ENCODE data around the gene CCDC175.

DNA sequence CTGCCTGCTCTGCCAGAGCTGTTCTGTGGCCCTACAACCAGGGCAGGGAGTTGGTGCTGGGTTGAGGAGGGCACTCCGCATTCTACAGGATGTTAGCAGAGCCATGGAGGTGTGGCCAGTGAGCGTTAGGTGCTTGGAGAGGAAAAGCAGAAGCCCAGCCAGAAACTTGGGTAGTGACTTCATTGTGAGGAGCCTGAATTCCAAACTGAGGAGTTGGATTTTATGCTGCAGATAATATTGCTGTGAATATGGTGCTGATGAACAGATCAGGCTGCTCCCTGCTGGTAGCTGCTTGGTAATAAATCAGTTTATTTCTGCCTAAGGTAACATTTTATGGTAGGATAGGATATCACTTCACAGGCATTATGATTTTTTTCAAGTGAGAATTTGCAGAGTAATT is 7.1 kb upstream of the CCDC175 start:
- TF ChIP-seq, protein P1, sequence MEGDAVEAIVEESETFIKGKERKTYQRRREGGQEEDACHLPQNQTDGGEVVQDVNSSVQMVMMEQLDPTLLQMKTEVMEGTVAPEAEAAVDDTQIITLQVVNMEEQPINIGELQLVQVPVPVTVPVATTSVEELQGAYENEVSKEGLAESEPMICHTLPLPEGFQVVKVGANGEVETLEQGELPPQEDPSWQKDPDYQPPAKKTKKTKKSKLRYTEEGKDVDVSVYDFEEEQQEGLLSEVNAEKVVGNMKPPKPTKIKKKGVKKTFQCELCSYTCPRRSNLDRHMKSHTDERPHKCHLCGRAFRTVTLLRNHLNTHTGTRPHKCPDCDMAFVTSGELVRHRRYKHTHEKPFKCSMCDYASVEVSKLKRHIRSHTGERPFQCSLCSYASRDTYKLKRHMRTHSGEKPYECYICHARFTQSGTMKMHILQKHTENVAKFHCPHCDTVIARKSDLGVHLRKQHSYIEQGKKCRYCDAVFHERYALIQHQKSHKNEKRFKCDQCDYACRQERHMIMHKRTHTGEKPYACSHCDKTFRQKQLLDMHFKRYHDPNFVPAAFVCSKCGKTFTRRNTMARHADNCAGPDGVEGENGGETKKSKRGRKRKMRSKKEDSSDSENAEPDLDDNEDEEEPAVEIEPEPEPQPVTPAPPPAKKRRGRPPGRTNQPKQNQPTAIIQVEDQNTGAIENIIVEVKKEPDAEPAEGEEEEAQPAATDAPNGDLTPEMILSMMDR (IDR thresholded peaks at IDR 0.05 in 2 of 3, conservative IDR thresholded peaks at IDR 0.05 in 1 of 3; ENCODE audit: borderline replicate concordance in 1 of 3, insufficient read depth in 1 of 3, low read depth in 2 of 3, low read length in 2 of 3) = no peak; a peak in 1 of 6 replicates
- TF ChIP-seq CEBPB (IDR thresholded peaks at IDR 0.05; ENCODE audit: low read depth) (no peak), POLR2AphosphoS5 (IDR thresholded peaks at IDR 0.05; ENCODE audit: low read depth, low read length) (no peak)
- TF ChIP-seq, protein P2, sequence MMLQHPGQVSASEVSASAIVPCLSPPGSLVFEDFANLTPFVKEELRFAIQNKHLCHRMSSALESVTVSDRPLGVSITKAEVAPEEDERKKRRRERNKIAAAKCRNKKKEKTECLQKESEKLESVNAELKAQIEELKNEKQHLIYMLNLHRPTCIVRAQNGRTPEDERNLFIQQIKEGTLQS (IDR thresholded peaks at IDR 0.05) = no peak

All from HCT116 (cell line).